ENCODE data around the gene STIM2. TPM values are rescaled to one million over a fixed set of nuclear protein-coding genes. Genes with fewer than 3 reads are reported as not detected.

Gene STIM2
- total RNA-seq: 6.6 and 11.1 TPM in 2 replicates

GRCh38 chr4:26860157-26860921, at the start of gene STIM2:
TSS of gene STIM2 (plus strand) at chr4:26860841.

Data from pericardium fibroblast (primary cell).